WI38 (cell line): Measurements from ENCODE around the gene GPBAR1.

ENCODE experiments used
- H3K4me3 ChIP-seq: 2 replicates; pipeline ENCODE4 v1.5.1; 2011; ENCODE audit warnings: low read depth, mild to moderate bottlenecking, control low read depth, low read length
- TF ChIP-seq, protein P1 (sequence below): IDR thresholded peaks from 2 replicates; pipeline ENCODE4 v1.5.1; 2012; ENCODE audit warnings: low read depth, mild to moderate bottlenecking, control low read depth, low read length

GPBAR1 gene

DNA sequence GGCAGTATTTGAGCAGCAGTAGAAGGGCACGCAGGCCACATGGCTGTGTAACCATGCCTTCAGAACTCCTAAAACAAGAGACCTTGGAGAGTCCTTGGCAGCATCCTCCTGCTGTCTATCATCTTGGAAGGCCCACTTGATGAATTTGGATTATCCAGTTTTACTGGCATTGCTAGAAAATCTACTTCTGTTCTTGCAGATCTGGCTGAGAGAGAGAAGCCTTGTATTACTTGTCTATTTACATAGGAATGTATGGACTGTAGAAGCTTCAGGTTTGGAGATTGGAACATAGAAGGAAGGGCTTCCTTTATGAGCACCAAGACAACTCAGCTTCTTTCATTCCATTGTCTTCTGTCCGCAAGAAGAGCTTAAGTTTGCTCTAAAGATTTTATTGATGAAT lies 16.1 kb upstream of the GPBAR1 start:
- no peak overlapping the region for H3K4me3 ChIP-seq
- TF ChIP-seq, protein P1, sequence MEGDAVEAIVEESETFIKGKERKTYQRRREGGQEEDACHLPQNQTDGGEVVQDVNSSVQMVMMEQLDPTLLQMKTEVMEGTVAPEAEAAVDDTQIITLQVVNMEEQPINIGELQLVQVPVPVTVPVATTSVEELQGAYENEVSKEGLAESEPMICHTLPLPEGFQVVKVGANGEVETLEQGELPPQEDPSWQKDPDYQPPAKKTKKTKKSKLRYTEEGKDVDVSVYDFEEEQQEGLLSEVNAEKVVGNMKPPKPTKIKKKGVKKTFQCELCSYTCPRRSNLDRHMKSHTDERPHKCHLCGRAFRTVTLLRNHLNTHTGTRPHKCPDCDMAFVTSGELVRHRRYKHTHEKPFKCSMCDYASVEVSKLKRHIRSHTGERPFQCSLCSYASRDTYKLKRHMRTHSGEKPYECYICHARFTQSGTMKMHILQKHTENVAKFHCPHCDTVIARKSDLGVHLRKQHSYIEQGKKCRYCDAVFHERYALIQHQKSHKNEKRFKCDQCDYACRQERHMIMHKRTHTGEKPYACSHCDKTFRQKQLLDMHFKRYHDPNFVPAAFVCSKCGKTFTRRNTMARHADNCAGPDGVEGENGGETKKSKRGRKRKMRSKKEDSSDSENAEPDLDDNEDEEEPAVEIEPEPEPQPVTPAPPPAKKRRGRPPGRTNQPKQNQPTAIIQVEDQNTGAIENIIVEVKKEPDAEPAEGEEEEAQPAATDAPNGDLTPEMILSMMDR = no peak

DNA sequence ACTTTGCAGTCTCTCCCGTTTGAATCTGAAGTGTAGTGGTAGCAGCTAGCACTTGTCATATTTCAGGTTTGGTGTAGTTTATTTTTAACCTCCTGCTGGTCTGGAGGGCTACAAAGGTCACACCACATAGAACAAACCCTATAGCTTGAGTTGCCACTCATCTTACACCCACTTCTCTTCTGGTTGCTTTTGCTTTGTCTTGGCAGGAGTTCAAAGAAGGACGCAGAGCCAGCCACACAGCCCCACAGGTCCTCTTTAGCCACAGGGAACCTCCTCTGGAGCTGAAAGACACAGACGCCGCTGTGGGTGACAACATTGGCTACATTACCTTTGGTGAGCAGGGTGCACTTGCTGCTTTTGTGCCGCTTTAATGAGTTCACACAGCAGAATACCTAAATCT lies 15.6 kb upstream of the GPBAR1 start:
- TF ChIP-seq, protein P1 = no peak
- no peak overlapping the region for H3K4me3 ChIP-seq

DNA sequence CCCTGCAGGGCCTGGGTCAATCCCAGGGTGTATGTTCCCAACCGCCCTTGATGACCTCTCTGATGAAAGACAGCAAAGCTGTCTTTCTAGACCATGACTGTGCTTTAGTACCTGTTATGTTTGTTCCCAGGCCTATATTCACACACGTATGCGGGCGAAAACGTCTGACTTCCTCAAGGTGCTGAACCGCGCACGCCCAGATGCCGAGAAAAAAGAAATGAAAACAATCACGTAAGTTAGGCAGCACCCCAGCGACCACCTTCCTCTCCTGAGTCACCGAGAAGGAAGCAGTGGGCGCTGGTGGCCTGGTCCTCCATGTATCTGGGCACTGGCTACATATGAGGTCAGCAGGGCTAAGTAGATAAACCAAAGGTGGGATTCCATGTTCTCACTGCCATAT lies 11.1 kb upstream of the GPBAR1 start:
- TF ChIP-seq, protein P1 = no peak
- H3K4me3 ChIP-seq = no peak overlapping the region

DNA sequence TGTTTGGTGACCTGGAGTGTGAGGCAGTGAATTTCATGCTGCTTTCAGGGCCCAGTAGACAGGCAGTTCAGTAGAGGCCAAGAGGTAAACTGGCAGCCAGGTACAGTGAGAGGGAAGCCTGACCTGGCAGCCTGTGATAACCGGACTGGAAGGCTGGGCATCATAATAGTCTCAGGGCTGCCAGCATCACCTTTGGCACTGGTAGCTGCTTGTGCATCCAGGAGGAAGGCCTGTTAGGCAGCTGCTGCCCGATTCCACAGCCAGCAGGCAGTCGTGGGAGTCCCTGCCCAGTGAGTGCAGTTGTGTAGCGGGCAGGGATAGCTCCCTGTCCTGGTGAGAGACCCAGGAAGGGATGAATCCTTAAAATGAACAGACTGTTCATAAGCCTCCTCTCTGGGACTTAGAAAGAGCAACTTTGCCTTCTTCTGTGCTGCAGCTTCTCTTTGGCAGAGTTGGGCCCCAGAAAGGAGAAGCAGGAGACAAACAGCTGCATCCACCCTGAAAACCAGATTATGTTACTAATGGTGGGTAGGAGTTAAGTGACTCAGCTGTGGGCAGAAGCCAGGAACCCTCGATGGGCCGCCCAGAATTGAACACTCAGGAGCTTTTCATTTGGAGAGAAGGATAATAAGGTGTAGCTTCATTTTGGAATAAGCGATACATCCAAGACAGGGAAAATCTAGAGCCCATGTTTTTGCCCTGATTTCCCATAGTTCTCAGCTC lies 8.1 kb upstream of the GPBAR1 start:
- TF ChIP-seq, protein P1 = no peak
- H3K4me3 ChIP-seq = no peak overlapping the region

DNA sequence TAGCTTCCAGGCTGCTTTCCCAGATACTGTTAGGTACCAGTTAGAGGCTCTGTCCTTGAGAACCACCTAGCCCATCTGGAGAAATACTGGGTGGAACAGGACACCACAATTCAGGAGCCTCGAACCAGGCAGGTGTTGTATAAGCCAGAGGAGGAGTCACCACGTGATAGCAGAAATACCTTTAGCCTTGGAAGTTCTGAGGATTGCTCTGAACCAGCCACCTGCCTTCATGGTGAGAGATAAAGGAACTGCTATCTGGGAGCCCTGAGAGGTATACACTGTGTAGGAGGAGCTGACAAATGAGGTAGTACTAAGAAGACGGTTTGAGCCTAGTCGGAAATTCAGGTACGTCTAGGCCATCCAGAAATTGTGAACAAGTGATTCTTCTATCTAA lies 7.6 kb upstream of the GPBAR1 start:
- TF ChIP-seq, protein P1 = no peak
- no peak overlapping the region for H3K4me3 ChIP-seq

DNA sequence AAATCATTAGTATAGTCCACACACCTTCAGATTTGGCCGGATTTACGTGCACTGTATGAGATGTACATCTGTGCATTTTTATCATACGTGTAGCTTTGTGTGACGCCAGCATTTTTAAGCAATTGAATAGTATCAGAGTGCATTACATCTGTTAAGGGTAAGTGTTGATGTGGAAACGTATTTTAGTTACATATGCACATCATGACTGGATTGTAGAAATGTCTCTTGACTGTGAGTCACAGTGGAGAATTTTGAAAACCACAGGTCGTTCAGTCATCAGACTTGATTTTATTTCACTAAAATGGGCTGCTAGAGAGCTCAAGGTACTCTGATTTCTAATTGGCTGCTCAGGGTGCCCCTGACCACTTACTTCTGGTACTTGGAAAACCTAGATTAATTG lies 5.4 kb upstream of the GPBAR1 start:
- H3K4me3 ChIP-seq = no peak overlapping the region
- TF ChIP-seq, protein P1 = no peak

DNA sequence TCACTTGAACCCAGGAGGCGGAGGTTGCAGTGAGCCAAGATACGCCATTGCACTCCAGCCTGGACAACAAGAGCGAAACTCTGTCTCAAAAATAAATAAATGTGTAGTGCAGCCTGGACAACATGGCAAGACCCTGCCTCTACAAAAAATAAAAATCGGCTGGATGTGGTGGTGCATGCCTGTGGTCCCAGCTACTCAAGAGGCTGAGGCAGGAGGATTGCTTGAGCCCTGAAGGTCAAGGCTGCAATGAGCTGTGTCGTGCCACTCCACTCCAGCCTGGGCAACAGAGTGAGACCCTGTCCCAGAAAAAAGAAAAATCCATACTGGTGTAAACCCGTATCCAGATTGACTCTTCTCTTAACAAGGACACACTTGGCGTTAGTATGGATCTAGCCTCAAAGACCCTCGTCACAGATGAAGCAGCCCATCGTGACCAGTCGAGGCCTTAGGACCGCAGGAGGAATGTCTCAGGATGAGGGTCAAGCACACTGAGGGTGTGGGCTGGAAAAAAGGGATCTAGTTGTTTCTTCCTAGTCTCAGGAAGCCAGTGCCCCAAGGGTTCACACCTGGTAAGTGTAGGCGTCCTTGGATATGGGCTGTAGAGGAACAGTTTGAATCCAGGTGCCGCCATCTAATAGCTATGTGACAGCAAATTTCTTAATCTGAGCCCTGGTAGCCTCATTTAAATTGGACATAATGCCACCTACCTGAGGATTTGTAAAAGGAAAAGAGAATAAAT lies 4.0 kb upstream of the GPBAR1 start:
- no peak overlapping the region for H3K4me3 ChIP-seq
- TF ChIP-seq, protein P1 = no peak
